ENCODE measurements around the gene GP1BB. TPM values are rescaled to one million over a fixed set of nuclear protein-coding genes. Genes with fewer than 3 reads are reported as not detected.
"Not testable (repeated sequence)": the region's sequence is repeated elsewhere in the genome, so short reads cannot be mapped to it uniquely, and the experiment has no call there.

The GP1BB gene
- not detected for total RNA-seq

DNA sequence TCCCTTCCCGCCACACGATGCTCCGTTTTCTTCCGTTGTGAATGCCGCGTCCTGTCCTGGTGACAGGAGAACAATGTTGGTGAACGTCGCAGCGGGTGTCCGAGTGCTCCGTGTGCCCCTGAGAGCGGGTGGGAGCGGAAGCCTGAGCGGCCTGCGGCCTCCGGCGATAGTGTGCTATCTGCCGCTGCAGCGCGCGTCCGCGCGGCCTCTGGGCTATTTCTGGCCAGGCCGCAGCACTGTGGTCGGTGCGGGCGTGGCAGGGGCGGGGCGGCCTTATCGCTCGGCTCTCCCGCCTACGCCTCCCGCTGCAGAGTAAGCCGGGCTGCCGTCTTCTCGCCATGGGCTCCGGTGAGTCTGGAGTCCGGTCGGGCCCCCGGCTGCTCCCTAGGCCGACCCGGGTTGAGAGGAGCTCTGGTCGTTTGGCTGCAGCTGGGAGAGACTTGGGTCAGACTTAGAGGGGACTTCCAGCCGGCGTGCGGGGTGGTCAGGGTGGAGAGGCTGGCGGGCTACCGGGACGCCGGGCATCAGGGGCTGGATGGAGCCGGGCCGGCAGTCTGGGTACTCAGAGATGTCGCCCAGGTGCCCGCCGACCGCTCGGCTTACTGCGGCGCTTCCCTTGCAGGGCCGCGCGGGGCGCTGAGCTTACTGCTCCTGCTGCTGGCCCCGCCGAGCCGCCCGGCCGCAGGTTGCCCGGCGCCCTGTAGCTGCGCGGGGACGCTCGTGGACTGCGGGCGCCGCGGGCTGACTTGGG lies at the start of gene GP1BB:
GP1BB (plus strand) TSS at position 308 of the 751 bp plus-strand sequence; CDS start at position 339, 31 bp downstream.
- no peaks in the 10 kb centered on the region for H3K36me3 Mint-ChIP-seq
- DNase-seq (ENCODE audit: low spot score in 2 of 2): peak in 1 of 2 donors; percentile 60
- ATAC-seq: peak; percentile 57 to 70
- no peaks in the 10 kb centered on the region for H3K9me3 Mint-ChIP-seq
- no peak within 1 kb of the TSS for H3K27ac Mint-ChIP-seq

DNA sequence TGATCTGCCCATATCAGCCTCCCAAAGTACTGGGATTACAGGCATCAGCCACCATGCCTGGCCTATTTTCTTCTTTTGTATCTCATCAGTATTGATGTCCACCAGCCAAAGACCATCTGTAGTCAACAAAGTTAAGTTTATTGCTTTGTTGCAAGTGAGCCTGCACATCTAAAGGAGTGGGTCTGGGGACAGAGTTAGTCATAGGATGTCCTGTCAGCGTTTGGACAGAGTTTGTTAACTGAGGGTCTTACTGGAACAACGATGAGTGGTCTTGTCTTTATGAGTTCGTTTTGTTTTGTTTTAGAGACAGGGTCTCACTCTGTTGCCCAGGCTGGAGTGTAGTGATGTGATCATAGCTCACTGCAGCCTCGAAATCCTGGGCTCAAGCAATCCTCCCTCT lies 49.7 kb upstream of the GP1BB start:
- Mint-ChIP-seq H3K36me3 (no peaks in the 10 kb centered on the region), H3K27ac (no peak overlapping the region), H3K9me3 (no peaks in the 10 kb centered on the region)
- no peak for DNase-seq (ENCODE audit: low spot score in 2 of 2)
- no peak for ATAC-seq

DNA sequence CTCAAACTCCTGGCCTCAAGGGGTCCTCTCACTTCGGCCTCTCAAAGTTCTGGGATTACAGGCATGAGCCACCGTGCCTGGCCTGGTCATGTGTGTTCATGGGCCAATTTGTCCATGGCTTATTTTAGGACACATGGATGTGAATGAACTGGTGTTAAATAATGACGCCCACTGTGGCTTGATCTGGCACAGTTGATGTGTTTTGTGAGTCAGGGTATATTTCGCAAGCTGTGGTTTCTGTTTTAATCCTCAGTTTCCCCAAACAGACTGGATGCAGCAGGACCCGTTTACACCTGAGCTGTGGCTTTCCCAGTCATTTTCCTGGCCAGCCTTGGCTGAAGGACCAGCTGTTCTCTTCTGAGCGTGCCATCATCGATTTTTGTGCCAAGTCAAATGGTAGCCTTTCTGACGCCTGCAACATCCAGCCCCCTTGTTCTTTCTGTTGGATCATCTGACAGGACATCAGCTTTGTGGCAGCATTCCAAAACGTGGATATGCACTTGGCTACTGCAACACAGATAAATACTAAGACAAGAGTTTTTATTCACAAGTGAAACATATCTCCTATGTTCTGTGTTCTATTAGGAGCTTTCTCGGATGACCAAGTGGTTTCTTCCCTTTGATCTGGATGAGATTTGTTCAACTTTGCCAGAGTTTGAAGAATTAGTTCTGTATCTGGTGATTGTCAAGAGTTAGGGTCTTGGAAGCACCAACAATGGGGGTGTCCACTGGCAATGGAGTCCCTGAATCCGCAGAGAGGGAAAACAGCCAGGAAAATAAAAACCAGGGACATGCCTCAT lies 49.0 kb upstream of the GP1BB start:
- H3K36me3 Mint-ChIP-seq: no peaks in the 10 kb centered on the region
- no peaks in the 10 kb centered on the region for H3K9me3 Mint-ChIP-seq
- ATAC-seq (no peak), DNase-seq (ENCODE audit: low spot score in 2 of 2) (no peak)
- no peak overlapping the region for H3K27ac Mint-ChIP-seq

DNA sequence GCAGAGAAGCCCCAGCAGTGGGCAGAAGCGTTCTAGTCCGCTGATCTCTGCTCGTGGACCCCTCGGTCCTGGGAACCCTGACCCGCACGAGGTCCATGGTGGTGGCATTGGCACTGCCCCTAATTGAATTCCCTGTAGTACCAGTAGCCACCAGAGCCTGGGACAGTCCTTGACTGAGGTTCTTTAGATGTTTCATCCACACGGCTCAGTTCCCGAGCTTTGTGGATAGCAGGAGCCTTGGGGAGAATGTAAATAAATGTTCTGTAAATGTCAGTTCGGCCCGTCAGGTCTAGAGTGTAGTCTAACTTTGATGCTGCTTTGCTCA lies 48.4 kb upstream of the GP1BB start:
- DNase-seq (ENCODE audit: low spot score in 2 of 2): no peak
- no peak for ATAC-seq
- no peaks in the 10 kb centered on the region for H3K36me3 Mint-ChIP-seq
- no peaks in the 10 kb centered on the region for H3K9me3 Mint-ChIP-seq
- no peak overlapping the region for H3K27ac Mint-ChIP-seq

DNA sequence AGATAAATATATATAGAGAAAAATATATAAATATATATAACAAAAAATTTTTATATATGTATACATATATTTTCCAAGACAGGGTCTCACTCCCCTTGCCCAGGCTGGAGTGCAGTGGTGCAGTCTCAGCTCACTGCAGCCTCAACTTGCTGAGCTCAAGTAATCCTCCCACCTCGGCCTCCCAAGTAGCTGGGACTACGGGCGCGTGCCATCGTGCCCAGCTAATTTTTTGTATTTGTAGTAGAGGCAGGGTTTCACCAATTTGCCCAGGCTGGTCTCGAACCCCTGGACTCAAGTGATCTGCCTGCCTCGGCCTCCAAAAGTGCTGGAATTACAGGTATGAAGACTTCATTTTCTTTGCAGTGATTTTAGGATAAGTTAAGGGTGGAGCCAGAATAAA lies 47.9 kb upstream of the GP1BB start:
- ATAC-seq (no peak), DNase-seq (ENCODE audit: low spot score in 2 of 2) (no peak)
- Mint-ChIP-seq H3K9me3 (no peaks in the 10 kb centered on the region), H3K27ac (no peak overlapping the region), H3K36me3 (no peaks in the 10 kb centered on the region)

DNA sequence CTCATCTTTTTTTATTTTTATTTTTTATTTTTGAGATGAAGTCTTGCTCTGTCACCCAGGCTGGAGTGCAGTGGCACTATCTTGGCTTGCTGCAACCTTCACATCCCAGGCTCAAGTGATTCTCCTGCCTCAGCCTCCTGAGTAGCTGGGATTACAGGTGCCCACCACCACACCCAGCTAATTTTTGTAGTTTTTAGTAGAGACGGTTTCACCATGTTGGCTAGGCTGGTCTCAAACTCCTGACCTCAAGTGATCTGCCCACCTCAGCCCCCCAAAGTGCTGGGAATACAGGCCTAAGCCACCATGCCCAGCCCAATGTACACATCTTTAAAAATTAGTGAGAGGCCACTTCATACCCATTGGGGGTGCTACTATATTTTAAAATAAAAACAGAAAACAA lies 46.9 kb upstream of the GP1BB start:
- not testable (repeated sequence) for DNase-seq (ENCODE audit: low spot score in 2 of 2); H3K27ac Mint-ChIP-seq; H3K9me3 Mint-ChIP-seq; H3K36me3 Mint-ChIP-seq; ATAC-seq

DNA sequence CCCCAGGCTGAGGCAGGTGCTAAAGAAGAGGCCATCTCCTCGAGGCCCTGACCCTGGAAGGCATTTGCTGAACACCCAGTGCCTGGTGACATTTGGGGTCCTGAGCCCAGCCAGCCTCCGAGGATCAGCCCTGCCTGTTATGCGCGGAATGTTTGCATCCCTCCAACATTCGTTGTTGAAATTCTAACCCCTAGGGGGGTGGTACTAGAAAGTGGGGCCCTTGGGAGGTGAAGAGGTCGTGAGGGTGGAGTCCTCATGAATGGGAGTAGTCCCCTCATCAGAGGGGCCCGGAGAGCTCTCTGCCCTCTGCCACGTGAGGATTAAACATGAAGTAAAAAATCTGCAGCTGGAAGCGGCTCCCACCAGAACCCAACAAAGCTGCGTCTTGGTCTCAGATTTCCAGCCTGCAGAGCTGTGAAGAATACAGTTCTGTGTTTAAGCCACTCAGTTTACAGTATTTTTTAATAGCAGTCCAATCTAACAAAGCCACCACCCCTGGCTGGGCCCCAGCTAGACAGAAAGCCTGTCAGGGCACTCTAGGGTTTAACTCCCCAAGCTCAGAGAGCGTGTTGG lies 44.3 kb upstream of the GP1BB start:
- no peaks in the 10 kb centered on the region for H3K36me3 Mint-ChIP-seq
- DNase-seq (ENCODE audit: low spot score in 2 of 2) (no peak), ATAC-seq (no peak)
- no peaks in the 10 kb centered on the region for H3K9me3 Mint-ChIP-seq
- no peak overlapping the region for H3K27ac Mint-ChIP-seq

DNA sequence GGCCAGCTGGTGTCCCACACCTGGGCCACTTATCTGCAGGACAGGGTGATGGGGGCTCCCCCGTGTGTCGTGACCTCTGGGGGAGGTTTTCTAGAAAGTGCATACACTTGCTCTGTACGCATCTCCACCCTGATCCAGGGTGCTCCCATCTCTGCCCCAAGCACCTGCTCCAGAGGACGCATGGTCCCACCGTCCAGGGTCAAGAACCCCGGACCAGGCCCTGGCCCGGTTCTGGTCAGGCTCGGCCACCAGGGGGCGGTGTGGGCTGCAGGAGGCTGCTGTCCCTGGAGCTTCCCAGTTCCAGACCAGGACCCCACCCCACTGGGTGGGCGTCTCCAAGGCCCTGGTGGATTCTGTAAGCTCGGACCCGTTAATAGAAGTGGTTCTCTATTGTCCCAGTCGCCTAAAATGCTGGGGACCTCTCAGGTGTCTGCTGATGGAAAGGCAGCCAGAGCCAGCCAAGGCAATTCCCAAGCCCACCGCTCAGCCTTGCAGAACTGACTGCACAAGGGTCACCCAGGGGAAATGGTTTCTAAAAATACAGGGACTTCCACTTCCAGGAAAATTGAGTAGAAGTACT lies 43.7 kb upstream of the GP1BB start:
- DNase-seq (ENCODE audit: low spot score in 2 of 2): peak in 1 of 2 donors; percentile 69
- peak; percentile 58 to 64 for ATAC-seq
- H3K27ac Mint-ChIP-seq: no peak overlapping the region

DNA sequence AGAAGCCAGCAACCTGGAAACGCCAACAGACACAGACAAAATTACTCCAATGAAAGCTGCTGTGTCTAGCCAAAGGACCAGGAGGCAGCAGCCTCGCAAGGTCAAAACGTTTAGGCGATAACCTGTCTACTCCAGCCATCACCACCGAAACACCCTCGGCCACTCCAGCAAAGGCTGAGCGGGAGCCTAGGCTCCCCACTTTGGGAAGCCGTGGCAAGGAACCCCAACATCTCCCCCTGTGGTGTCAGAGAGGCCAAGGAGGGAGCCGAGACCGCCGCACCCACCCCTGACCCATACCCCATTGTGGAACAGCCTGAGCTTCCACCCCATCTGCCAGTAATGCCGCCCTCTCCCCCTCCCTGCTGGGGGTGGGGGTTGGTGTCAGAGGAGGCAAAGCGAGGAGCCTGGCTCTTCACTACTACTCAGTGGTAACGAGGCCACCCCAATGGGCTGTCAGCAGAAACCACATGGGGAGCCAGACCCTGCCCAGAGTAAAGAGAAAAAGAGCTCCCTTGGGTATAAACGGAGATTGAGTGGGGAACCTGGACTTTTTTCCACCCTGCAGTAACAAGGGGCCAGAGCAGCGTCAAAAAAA lies 43.0 kb upstream of the GP1BB start:
- DNase-seq (ENCODE audit: low spot score in 2 of 2) (no peak), ATAC-seq (no peak)
- H3K9me3 Mint-ChIP-seq: no peaks in the 10 kb centered on the region
- no peaks in the 10 kb centered on the region for H3K36me3 Mint-ChIP-seq
- H3K27ac Mint-ChIP-seq: no peak overlapping the region

More for the DNA sequence above, 43.7 kb upstream of the GP1BB start:
- no peaks in the 10 kb centered on the region for H3K9me3 Mint-ChIP-seq
- no peaks in the 10 kb centered on the region for H3K36me3 Mint-ChIP-seq

DNA sequence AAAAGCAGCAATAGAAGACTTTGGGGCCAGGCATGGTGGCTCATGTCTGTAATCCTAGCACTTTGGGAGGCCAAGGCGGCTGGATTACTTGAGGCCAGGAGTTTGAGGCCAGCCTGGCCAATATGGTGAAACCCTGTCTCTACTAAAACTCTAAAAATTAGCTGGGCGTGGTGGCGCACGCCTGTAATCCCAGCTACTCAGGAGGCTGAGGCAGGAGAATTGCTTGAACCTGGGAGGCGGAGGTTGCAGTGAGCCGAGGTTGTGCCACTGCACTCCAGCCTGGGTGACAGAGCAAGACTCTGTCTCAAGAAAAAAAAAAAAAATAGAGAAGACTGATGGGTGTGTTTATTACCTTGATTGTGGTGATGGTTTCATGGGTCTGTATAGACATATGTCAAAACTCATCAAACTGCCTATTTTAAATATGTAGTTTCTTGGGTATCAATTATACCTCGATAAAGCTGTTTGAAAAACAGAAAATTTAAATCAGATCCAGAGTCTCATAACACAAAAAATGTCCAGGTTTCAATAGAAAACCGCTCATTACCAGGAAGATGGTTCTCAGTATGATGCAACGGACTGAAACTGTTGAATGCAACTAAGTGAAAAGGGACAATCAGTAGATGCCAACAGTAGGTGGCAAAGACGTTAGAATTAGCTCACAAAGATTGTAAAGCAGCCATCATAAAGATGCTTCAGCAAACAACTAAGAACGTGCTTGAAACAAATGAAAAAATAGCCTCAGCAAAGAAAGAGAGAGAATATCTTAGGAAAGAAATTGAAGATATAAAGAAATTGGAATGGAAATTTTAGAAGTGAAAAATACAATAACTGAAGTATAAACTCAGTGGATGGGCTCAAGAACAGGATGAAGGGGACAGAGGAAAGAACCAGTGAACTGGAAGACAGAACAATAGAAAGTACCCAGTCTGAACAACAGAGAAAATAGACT lies 42.2 kb upstream of the GP1BB start:
- no peak for DNase-seq (ENCODE audit: low spot score in 2 of 2)
- no peak overlapping the region for H3K27ac Mint-ChIP-seq
- ATAC-seq: no peak
- no peaks in the 10 kb centered on the region for H3K9me3 Mint-ChIP-seq
- H3K36me3 Mint-ChIP-seq: no peaks in the 10 kb centered on the region

DNA sequence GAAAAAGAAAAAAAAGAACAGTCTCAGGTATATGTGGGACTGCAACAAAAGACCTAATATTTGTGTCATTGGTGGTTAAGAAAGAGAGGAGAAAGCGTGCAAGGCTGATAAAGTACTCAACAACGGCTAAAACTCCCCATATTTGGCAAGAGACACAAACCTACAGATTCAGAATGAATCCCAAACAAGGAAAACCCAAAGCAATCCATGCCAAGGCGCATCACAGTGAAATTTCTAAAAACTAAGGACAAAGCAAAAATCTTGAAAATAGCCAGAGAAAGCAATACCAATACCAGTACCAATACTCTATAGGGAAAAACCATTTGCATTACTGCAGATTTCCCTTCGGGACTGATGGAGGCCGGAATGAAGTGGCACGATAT lies 41.5 kb upstream of the GP1BB start:
- no peaks in the 10 kb centered on the region for H3K9me3 Mint-ChIP-seq
- no peak for DNase-seq (ENCODE audit: low spot score in 2 of 2)

DNA sequence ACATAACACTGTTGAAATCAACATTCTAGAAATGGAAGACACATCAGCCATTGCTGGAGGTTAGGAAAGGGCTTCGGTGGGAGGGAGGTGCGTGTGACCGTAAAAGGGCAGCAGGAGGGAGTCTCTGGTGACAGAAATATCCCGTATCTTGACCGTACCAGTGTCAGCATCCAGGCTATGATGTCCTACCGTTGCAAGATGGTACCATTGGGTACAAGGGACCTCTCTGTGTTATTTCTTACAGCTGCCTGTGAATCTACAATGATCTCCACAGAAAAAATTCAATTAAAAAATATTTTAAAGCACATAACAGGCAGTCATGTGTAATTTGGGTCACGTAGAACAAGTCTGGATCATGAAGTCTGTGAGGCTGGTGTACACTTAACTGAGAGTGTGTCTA lies 36.4 kb upstream of the GP1BB start:
- ATAC-seq (no peak), DNase-seq (ENCODE audit: low spot score in 2 of 2) (no peak)
- Mint-ChIP-seq H3K9me3 (no peaks in the 10 kb centered on the region), H3K36me3 (no peaks in the 10 kb centered on the region), H3K27ac (no peak overlapping the region)

More for the DNA sequence above, 41.5 kb upstream of the GP1BB start:
- H3K36me3 Mint-ChIP-seq: no peaks in the 10 kb centered on the region
- ATAC-seq: no peak
- no peak overlapping the region for H3K27ac Mint-ChIP-seq

DNA sequence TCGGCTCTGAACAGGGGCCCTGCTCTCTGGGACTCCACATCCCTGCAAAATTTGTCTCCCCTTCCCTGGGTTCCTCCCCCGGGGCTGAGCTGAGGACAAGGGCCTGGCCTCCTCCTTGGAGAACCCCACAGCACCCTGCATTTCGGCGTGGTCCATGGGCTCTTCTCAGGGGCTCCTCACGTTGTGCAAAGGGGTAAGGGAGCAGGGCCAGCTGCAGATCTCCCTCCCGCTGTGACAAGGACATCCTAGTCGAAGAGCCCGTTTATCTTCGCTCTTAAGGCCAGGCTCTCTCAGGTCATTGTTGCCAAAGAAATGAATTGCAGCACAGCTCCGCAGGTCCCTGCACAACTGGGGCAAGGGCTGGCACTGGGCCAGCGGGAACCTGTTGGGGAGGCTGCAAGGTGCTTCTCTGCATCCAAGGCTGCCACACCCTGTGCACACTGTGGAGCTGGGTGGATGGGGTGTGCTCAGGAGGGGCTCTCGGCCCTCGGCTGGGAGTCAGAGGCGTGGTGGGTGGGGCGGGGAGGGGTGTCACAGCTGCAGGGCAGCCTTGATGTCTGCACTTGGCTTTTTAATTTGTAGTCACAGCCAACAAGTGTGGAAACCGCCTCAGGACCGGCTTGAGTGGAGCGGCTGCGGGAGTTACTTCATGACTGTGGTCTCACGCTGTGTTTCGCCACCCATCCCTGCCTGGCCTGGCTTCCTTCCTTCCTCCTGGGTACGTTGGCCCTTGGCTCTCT lies 35.6 kb upstream of the GP1BB start:
- Mint-ChIP-seq H3K9me3 (no peaks in the 10 kb centered on the region), H3K36me3 (no peaks in the 10 kb centered on the region), H3K27ac (no peak overlapping the region)
- ATAC-seq (no peak), DNase-seq (ENCODE audit: low spot score in 2 of 2) (no peak)

DNA sequence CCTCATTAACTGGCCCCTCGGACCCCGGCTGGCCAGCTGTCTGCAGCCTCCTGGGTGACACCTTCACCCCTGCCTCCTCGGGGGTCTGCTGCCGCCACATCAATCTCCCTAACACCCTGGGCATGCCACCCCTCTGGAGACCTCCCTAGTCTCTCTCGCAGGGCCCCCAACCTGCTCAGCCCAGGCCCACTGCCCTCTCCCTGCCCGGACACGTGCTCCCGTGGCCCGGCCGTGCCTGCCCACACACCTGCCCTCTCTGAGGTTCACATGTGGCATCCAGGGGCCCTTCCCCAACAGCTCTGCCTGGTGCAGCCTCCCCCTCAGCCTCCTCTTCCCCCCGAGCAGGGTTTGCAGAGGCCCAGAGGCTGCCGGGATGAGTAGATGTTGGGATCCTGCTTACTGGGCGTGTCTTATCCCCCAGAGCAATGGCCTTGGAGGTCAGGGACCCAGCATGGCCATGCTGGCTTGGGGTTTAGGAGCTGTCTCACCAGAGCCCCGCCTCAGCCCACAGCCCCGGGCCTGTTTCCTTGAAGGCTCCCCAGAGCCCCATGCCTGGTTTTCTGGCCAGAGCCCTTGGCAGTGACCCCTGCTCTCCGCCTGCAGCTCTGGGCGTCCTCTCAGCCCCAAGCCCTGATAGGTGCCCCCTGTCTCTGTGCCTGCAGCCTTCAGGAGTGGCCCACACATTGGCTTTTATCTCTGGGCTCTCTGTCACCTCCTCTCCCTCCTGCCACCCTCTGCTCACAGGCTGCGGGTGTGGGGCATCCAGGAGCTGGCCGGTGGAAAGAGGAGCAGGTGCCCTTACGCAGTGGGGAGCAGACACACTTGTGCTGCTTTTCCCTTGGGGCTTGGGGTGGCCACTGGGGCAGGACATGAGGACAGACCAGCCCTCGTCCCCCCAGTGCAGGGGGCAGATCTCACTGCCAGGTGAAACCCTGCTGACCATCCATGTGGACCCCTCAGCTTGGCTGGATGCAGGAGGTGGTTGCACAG lies 34.7 kb upstream of the GP1BB start:
- H3K36me3 Mint-ChIP-seq: no peaks in the 10 kb centered on the region
- no peaks in the 10 kb centered on the region for H3K9me3 Mint-ChIP-seq
- ATAC-seq (no peak), DNase-seq (ENCODE audit: low spot score in 2 of 2) (no peak)
- no peak overlapping the region for H3K27ac Mint-ChIP-seq
